CD4-positive, CD25-positive, alpha-beta regulatory T cell (primary cell): ENCODE measurements around the gene MTR. TPM values are rescaled to one million over a fixed set of nuclear protein-coding genes. Genes with fewer than 3 reads are reported as not detected.

ENCODE experiments used
- ATAC-seq, 2 donors: fragments of 150-1000 bp; cut with Tn5 transposase; one replicate each; pipeline ENCODE4 v1.10.0; 2021; ENCODE audit warnings: low read depth in 2 of 2, moderate number of reproducible peaks in 2 of 2, moderate library complexity in 1 of 2
- DNase-seq, 3 donors: peaks; one replicate each; pipeline versions ENCODE4 v3.0.0 to v3.0.0-alpha.2; 2012 to 2022; ENCODE audit warnings: mixed read lengths in 1 of 3
- H3K27ac ChIP-seq: one replicate; pipeline ENCODE4 v1.7.0; 2013; ENCODE audit warnings: mild to moderate bottlenecking, low read length; ENCODE audit not compliant: insufficient read depth, poor library complexity, severe bottlenecking
- H3K27me3 ChIP-seq: one replicate; pipeline ENCODE4 v1.7.0; 2013; ENCODE audit warnings: low read length; ENCODE audit not compliant: control insufficient read depth, insufficient read depth
- H3K36me3 ChIP-seq: one replicate; pipeline ENCODE4 v1.7.0; 2013; ENCODE audit warnings: mild to moderate bottlenecking, low read length, moderate library complexity; ENCODE audit not compliant: control insufficient read depth, insufficient read depth
- H3K4me1 ChIP-seq: 2 replicates; pipeline ENCODE4 v1.7.0; 2013; ENCODE audit warnings: mild to moderate bottlenecking, low read length; ENCODE audit not compliant: insufficient read depth, control insufficient read depth, poor library complexity, severe bottlenecking
- H3K4me3 ChIP-seq: one replicate; pipeline ENCODE4 v1.7.0; 2013; ENCODE audit warnings: low read depth, mild to moderate bottlenecking, low read length, moderate library complexity
- H3K9me3 ChIP-seq, 2 experiments: 1 replicate in 1 of 2; 2 replicates in 1 of 2; pipeline ENCODE4 v1.7.0; 2013; ENCODE audit warnings: low read length in 2 of 2, mild to moderate bottlenecking in 1 of 2, moderate library complexity in 1 of 2; ENCODE audit not compliant: control insufficient read depth in 2 of 2
- H3K27ac Mint-ChIP-seq, 3 donors: one replicate each; pipeline ENCODE4 v1.8.0; 2020 to 2022; ENCODE audit warnings: mild to moderate bottlenecking in 3 of 3, mixed read lengths in 3 of 3, moderate library complexity in 2 of 3
- H3K27me3 Mint-ChIP-seq: one replicate; pipeline ENCODE4 v1.8.0; 2022; ENCODE audit warnings: mild to moderate bottlenecking, mixed read lengths
- H3K36me3 Mint-ChIP-seq: one replicate; pipeline ENCODE4 v1.8.0; 2020; ENCODE audit warnings: mixed read lengths
- H3K4me1 Mint-ChIP-seq, 4 donors: one replicate each; pipeline ENCODE4 v1.8.0; 2020 to 2022; ENCODE audit warnings: mixed read lengths in 4 of 4, mild to moderate bottlenecking in 1 of 4
- H3K4me3 Mint-ChIP-seq, 4 donors: one replicate each; pipeline ENCODE4 v1.8.0; 2020 to 2022; ENCODE audit warnings: mild to moderate bottlenecking in 4 of 4, mixed read lengths in 4 of 4, moderate library complexity in 3 of 4
- H3K9me3 Mint-ChIP-seq, 7 donors: one replicate each; pipeline ENCODE4 v1.8.0; 2020 to 2022; ENCODE audit warnings: mixed read lengths in 7 of 7, mild to moderate bottlenecking in 3 of 7, moderate library complexity in 2 of 7
- polyA plus RNA-seq, 4 donors: library from polyadenylated mRNA; unstranded; fragments of 300-500 nt; fragmentation: Illumina TruSeq; gene quantifications; one replicate each; pipeline ENCODE4 v1.2.3, GENCODE V29; 2021
- total RNA-seq: library from RNA; stranded (reverse); gene quantifications from one replicate; pipeline ENCODE4 v1.2.3, GENCODE V29; 2022

Gene MTR
- total RNA-seq (44.5 TPM), polyA plus RNA-seq (10 to 100 TPM; 12.6 to 15.0 (median 14.5) TPM)

- DNase-seq: peak; percentile 95 to 98 (median 96)
- peak within 1 kb of the TSS; percentile 94 to 99 (median 96) for H3K4me3 Mint-ChIP-seq
- H3K36me3 Mint-ChIP-seq: no peaks in the 10 kb centered on the region
These were observed at the start of gene MTR for GRCh38 chr1:236795035-236795756. MTR (plus strand) TSS chr1:236795292; CDS start chr1:236795704, 412 bp downstream.

GRCh38 chr1:236746785-236747184 lies 48.3 kb upstream of the MTR start:
- H3K36me3 ChIP-seq: no peaks in the 10 kb centered on the region
- DNase-seq: no peak
- Mint-ChIP-seq H3K4me1 (no peaks in the 10 kb centered on the region), H3K36me3 (no peaks in the 10 kb centered on the region), H3K4me3 (no peak overlapping the region), H3K27ac (no peak overlapping the region), H3K27me3 (peaks cover 15% of the 10 kb centered on the region), H3K9me3 (no peaks in the 10 kb centered on the region)
- no peaks in the 10 kb centered on the region for H3K9me3 ChIP-seq
- no peak overlapping the region for H3K4me3 ChIP-seq
- H3K4me1 ChIP-seq: no peaks in the 10 kb centered on the region
- ATAC-seq: no peak
- H3K27ac ChIP-seq: no peak overlapping the region
- peaks cover 5% of the 10 kb centered on the region for H3K27me3 ChIP-seq

More at GRCh38 chr1:236795035-236795756, at the start of gene MTR:
- H3K4me1 Mint-ChIP-seq: peaks cover 5 to 44% (median 32%) of the 10 kb centered on the region in 4 donors
- Histone ChIP-seq H3K36me3 (no peaks in the 10 kb centered on the region), H3K9me3 (no peaks in the 10 kb centered on the region), H3K4me3 (peak within 1 kb of the TSS; percentile 96), H3K4me1 (peaks cover 32% of the 10 kb centered on the region), H3K27me3 (peaks cover 5% of the 10 kb centered on the region), H3K27ac (peak within 1 kb of the TSS; percentile 99)
- peaks cover 17% of the 10 kb centered on the region for H3K27me3 Mint-ChIP-seq
- ATAC-seq: peak; percentile 96
- peak within 1 kb of the TSS; percentile 98 to 100 (median 99) for H3K27ac Mint-ChIP-seq
- peaks cover 0 to 2% (median 0%) of the 10 kb centered on the region in 7 donors for H3K9me3 Mint-ChIP-seq

- Histone ChIP-seq H3K4me3 (no peak overlapping the region), H3K27ac (no peak overlapping the region), H3K36me3 (no peaks in the 10 kb centered on the region), H3K4me1 (no peaks in the 10 kb centered on the region), H3K27me3 (peaks cover 5% of the 10 kb centered on the region), H3K9me3 (no peaks in the 10 kb centered on the region)
- no peak for DNase-seq
- no peak overlapping the region for H3K27ac Mint-ChIP-seq
- H3K9me3 Mint-ChIP-seq: no peaks in the 10 kb centered on the region
- H3K27me3 Mint-ChIP-seq: peaks cover 15% of the 10 kb centered on the region
- ATAC-seq: no peak
- no peak overlapping the region for H3K4me3 Mint-ChIP-seq
- no peaks in the 10 kb centered on the region for H3K4me1 Mint-ChIP-seq
- no peaks in the 10 kb centered on the region for H3K36me3 Mint-ChIP-seq
These were observed 47.6 kb upstream of the MTR start for GRCh38 chr1:236747311-236747985.

GRCh38 chr1:236748268-236748870 lies 46.7 kb upstream of the MTR start:
- DNase-seq (no peak), ATAC-seq (no peak)
- Mint-ChIP-seq H3K36me3 (no peaks in the 10 kb centered on the region), H3K9me3 (no peaks in the 10 kb centered on the region), H3K4me1 (no peaks in the 10 kb centered on the region), H3K27ac (no peak overlapping the region), H3K27me3 (peaks cover 15% of the 10 kb centered on the region), H3K4me3 (no peak overlapping the region)
- Histone ChIP-seq H3K27me3 (peaks cover 5% of the 10 kb centered on the region), H3K4me1 (no peaks in the 10 kb centered on the region), H3K27ac (no peak overlapping the region), H3K9me3 (no peaks in the 10 kb centered on the region), H3K36me3 (no peaks in the 10 kb centered on the region), H3K4me3 (no peak overlapping the region)

- Mint-ChIP-seq H3K36me3 (no peaks in the 10 kb centered on the region), H3K4me3 (no peak overlapping the region), H3K4me1 (no peaks in the 10 kb centered on the region), H3K27ac (no peak overlapping the region), H3K9me3 (no peaks in the 10 kb centered on the region), H3K27me3 (peaks cover 15% of the 10 kb centered on the region)
- Histone ChIP-seq H3K36me3 (no peaks in the 10 kb centered on the region), H3K27ac (no peak overlapping the region), H3K4me3 (no peak overlapping the region), H3K9me3 (no peaks in the 10 kb centered on the region), H3K27me3 (peaks cover 5% of the 10 kb centered on the region), H3K4me1 (no peaks in the 10 kb centered on the region)
- DNase-seq (no peak), ATAC-seq (no peak)
These were observed 44.2 kb upstream of the MTR start for GRCh38 chr1:236750928-236751327.

GRCh38 chr1:236751385-236751784 lies 43.7 kb upstream of the MTR start:
- no peak overlapping the region for H3K27ac ChIP-seq
- no peak overlapping the region for H3K27ac Mint-ChIP-seq
- H3K36me3 ChIP-seq: no peaks in the 10 kb centered on the region
- H3K4me3 Mint-ChIP-seq: no peak overlapping the region
- H3K9me3 Mint-ChIP-seq: no peaks in the 10 kb centered on the region
- peaks cover 5% of the 10 kb centered on the region for H3K27me3 ChIP-seq
- no peaks in the 10 kb centered on the region for H3K9me3 ChIP-seq
- no peaks in the 10 kb centered on the region for H3K4me1 ChIP-seq
- H3K4me1 Mint-ChIP-seq: no peaks in the 10 kb centered on the region
- ATAC-seq (no peak), DNase-seq (no peak)
- no peak overlapping the region for H3K4me3 ChIP-seq
- no peaks in the 10 kb centered on the region for H3K36me3 Mint-ChIP-seq
- H3K27me3 Mint-ChIP-seq: peaks cover 13% of the 10 kb centered on the region

GRCh38 chr1:236751935-236752334 lies 43.2 kb upstream of the MTR start:
- no peaks in the 10 kb centered on the region for H3K9me3 Mint-ChIP-seq
- peaks cover 10% of the 10 kb centered on the region for H3K27me3 Mint-ChIP-seq
- Histone ChIP-seq H3K4me1 (no peaks in the 10 kb centered on the region), H3K9me3 (no peaks in the 10 kb centered on the region), H3K4me3 (no peak overlapping the region), H3K27ac (no peak overlapping the region), H3K36me3 (no peaks in the 10 kb centered on the region), H3K27me3 (peaks cover 5% of the 10 kb centered on the region)
- H3K4me3 Mint-ChIP-seq: no peak overlapping the region
- H3K27ac Mint-ChIP-seq: no peak overlapping the region
- H3K4me1 Mint-ChIP-seq: no peaks in the 10 kb centered on the region
- DNase-seq (no peak), ATAC-seq (no peak)
- H3K36me3 Mint-ChIP-seq: no peaks in the 10 kb centered on the region
